ENCODE measurements around the gene GPR21. TPM values are rescaled to one million over a fixed set of nuclear protein-coding genes. Genes with fewer than 3 reads are reported as not detected.

GPR21 gene
- total and polyA plus RNA-seq, 12 donors, result 0.14 to 1.7 (median 0.61) TPM; not detected in 3

GRCh38 chr9:123062351-123063176, 29.1 kb downstream of the GPR21 start:
- peaks cover 0 to 21% of the 10 kb centered on the region in 2 donors for H3K36me3 ChIP-seq (replicated peaks in 1 of 2)
- 83 to 87% (median 84%) methylated on average over 7 of the region's 7 CpGs for WGBS, 4 donors
- no peak overlapping the region for H3K4me3 ChIP-seq
- intact Hi-C loops (cut with DNase I), result no loop called here
- H3K9me3 ChIP-seq (replicated peaks in 1 of 3), result no peaks in the 10 kb centered on the region
- no peak overlapping the region for H3K27ac ChIP-seq
- no peak for TF ChIP-seq CTCF (IDR thresholded peaks at IDR 0.05)
- no peak for TF ChIP-seq POLR2A (IDR thresholded peaks at IDR 0.05)
- no peak for DNase-seq
- no peaks in the 10 kb centered on the region for H3K4me1 ChIP-seq (replicated peaks in 1 of 2)
- H3K27me3 ChIP-seq, result no peaks in the 10 kb centered on the region

- no peak overlapping the region for H3K4me3 ChIP-seq
Measured at GRCh38 chr9:123063177-123063598, 29.7 kb downstream of the GPR21 start.

GRCh38 chr9:123063896-123064295, 30.4 kb downstream of the GPR21 start:
- TF ChIP-seq CTCF (IDR thresholded peaks at IDR 0.05), result no peak
- no peak for TF ChIP-seq POLR2A (IDR thresholded peaks at IDR 0.05)
- no peaks in the 10 kb centered on the region for H3K27me3 ChIP-seq
- no peaks in the 10 kb centered on the region for H3K9me3 ChIP-seq (replicated peaks in 1 of 3)
- no peak overlapping the region for H3K27ac ChIP-seq
- intact Hi-C loops (cut with DNase I), result no loop called here
- 96 to 99% (median 97%) methylated on average over 11 of the region's 11 CpGs for WGBS, 4 donors
- peaks cover 0 to 23% of the 10 kb centered on the region in 2 donors for H3K36me3 ChIP-seq (replicated peaks in 1 of 2)
- no peak for DNase-seq
- H3K4me1 ChIP-seq (replicated peaks in 1 of 2), result no peaks in the 10 kb centered on the region
- no peak overlapping the region for H3K4me3 ChIP-seq

More at GRCh38 chr9:123063177-123063598, 29.7 kb downstream of the GPR21 start:
- no peaks in the 10 kb centered on the region for H3K9me3 ChIP-seq (replicated peaks in 1 of 3)
- H3K36me3 ChIP-seq (replicated peaks in 1 of 2), result peaks cover 0 to 23% of the 10 kb centered on the region in 2 donors
- H3K27me3 ChIP-seq, result no peaks in the 10 kb centered on the region
- DNase-seq, result no peak
- TF ChIP-seq CTCF (IDR thresholded peaks at IDR 0.05), result no peak
- TF ChIP-seq POLR2A (IDR thresholded peaks at IDR 0.05), result no peak
- no peaks in the 10 kb centered on the region for H3K4me1 ChIP-seq (replicated peaks in 1 of 2)
- intact Hi-C loops (cut with DNase I), result no loop called here
- H3K27ac ChIP-seq, result no peak overlapping the region
- 71 to 82% (median 76%) methylated on average over 2 of the region's 2 CpGs for WGBS, 4 donors

GRCh38 chr9:123064716-123065115, 31.2 kb downstream of the GPR21 start:
- Histone ChIP-seq H3K27me3 (no peaks in the 10 kb centered on the region), H3K27ac (no peak overlapping the region), H3K4me3 (no peak overlapping the region), H3K9me3 (replicated peaks in 1 of 3) (no peaks in the 10 kb centered on the region), H3K36me3 (replicated peaks in 1 of 2) (peaks cover 0 to 23% of the 10 kb centered on the region in 2 donors), H3K4me1 (replicated peaks in 1 of 2) (no peaks in the 10 kb centered on the region)
- no peak for TF ChIP-seq CTCF (IDR thresholded peaks at IDR 0.05)
- no peak for TF ChIP-seq POLR2A (IDR thresholded peaks at IDR 0.05)
- 49 to 94% (median 91%) methylated on average over 2 of the region's 2 CpGs for WGBS, 4 donors
- intact Hi-C loops (cut with DNase I), result no loop called here
- DNase-seq, result no peak
